Neural progenitor cell (in vitro differentiated cells): Measurements from ENCODE around the gene CIRBP. TPM values are rescaled to one million over a fixed set of nuclear protein-coding genes. Genes with fewer than 3 reads are reported as not detected.

Source experiments
- DNase-seq: peaks from one replicate; pipeline ENCODE4 v3.0.0-alpha.2; 2016; ENCODE audit warnings: low spot score
- H2AFZ ChIP-seq: fragments of 200-600 bp; sonication (generic); replicated peaks from 2 replicates; pipeline ENCODE4 v1.6.1; 2016; ENCODE audit warnings: antibody characterized with exemption
- H3F3A ChIP-seq: fragments of 200-600 bp; sonication (generic); 2 replicates; pipeline ENCODE4 v1.6.1; 2016; ENCODE audit warnings: antibody characterized with exemption, low read depth
- H3K27ac ChIP-seq: fragments of 200-600 bp; sonication (generic); 2 replicates; pipeline ENCODE4 v1.5.1; 2016; ENCODE audit warnings: mild to moderate bottlenecking
- H3K27me3 ChIP-seq: fragments of 200-600 bp; sonication (generic); 2 replicates; pipeline ENCODE4 v1.6.1; 2016; ENCODE audit warnings: mild to moderate bottlenecking, moderate library complexity
- H3K36me3 ChIP-seq: fragments of 200-600 bp; sonication (generic); 2 replicates; pipeline ENCODE4 v1.5.1; 2016
- H3K4me1 ChIP-seq: fragments of 200-600 bp; sonication (generic); 2 replicates; pipeline ENCODE4 v1.6.1; 2016; ENCODE audit warnings: mixed run types
- H3K4me2 ChIP-seq: fragments of 200-600 bp; sonication (generic); 2 replicates; pipeline ENCODE4 v1.6.1; 2016
- H3K4me3 ChIP-seq: fragments of 200-600 bp; sonication (generic); 2 replicates; pipeline ENCODE4 v1.5.1; 2016
- H3K79me2 ChIP-seq: fragments of 200-600 bp; sonication (generic); 2 replicates; pipeline ENCODE4 v1.6.1; 2016; ENCODE audit warnings: low read depth
- H3K9ac ChIP-seq: fragments of 200-600 bp; sonication (generic); 2 replicates; pipeline ENCODE4 v1.6.1; 2016
- H3K9me3 ChIP-seq: fragments of 200-600 bp; sonication (generic); 2 replicates; pipeline ENCODE4 v1.5.1; 2016; ENCODE audit warnings: low read depth
- H4K20me1 ChIP-seq: fragments of 200-600 bp; sonication (generic); 2 replicates; pipeline ENCODE4 v1.6.1; 2016; ENCODE audit warnings: low read depth
- H3K27ac Mint-ChIP-seq: 3 replicates; pipeline ENCODE4 v1.8.0; 2021; ENCODE audit warnings: mixed read lengths
- H3K27me3 Mint-ChIP-seq: 2 replicates; pipeline ENCODE4 v1.8.0; 2022; ENCODE audit warnings: low read depth, mild to moderate bottlenecking, inconsistent platforms, moderate library complexity, mixed read lengths; ENCODE audit not compliant: insufficient read depth
- H3K36me3 Mint-ChIP-seq: 3 replicates; pipeline ENCODE4 v1.8.0; 2021; ENCODE audit warnings: mixed read lengths
- H3K4me1 Mint-ChIP-seq: 3 replicates; pipeline ENCODE4 v1.8.0; 2021; ENCODE audit warnings: mixed read lengths
- H3K4me3 Mint-ChIP-seq: 3 replicates; pipeline ENCODE4 v1.8.0; 2021; ENCODE audit warnings: mild to moderate bottlenecking, moderate library complexity, mixed read lengths
- H3K9me3 Mint-ChIP-seq: 3 replicates; pipeline ENCODE4 v1.8.0; 2020; ENCODE audit warnings: mixed read lengths
- EZH2 ChIP-seq: fragments of 200-600 bp; sonication (generic); IDR thresholded peaks from 2 replicates; pipeline ENCODE4 v1.6.1; 2017; ENCODE audit warnings: antibody characterized with exemption, mild to moderate bottlenecking, moderate library complexity
- EZH2phosphoT487 ChIP-seq: fragments of 200-600 bp; sonication (generic); IDR thresholded peaks from 2 replicates; pipeline ENCODE4 v1.6.1; 2017; ENCODE audit warnings: antibody characterized with exemption
- total RNA-seq: library from RNA; depleted of rRNA; stranded (reverse); fragments of >200 nt; gene quantifications from 2 replicates; pipeline ENCODE4 v1.2.3, GENCODE V29; 2015; ENCODE audit warnings: low replicate concordance
- TF ChIP-seq, protein P1 (sequence below): fragments of 200-600 bp; sonication (generic); IDR thresholded peaks from 2 replicates; pipeline ENCODE4 v1.5.1; 2017; ENCODE audit warnings: antibody characterized with exemption, mild to moderate bottlenecking

Gene CIRBP
- total RNA-seq, 1 donor from 2014 or later: 395 TPM

- DNase-seq: no peak
- Histone ChIP-seq H3K9ac (no peak overlapping the region), H3K4me2 (no peak overlapping the region), H4K20me1 (peaks cover 32% of the 10 kb centered on the region), H3K4me1 (no peaks in the 10 kb centered on the region), H3K27me3 (no peaks in the 10 kb centered on the region), H3K9me3 (no peaks in the 10 kb centered on the region), H3K79me2 (no peaks in the 10 kb centered on the region), H3K36me3 (no peaks in the 10 kb centered on the region), H3F3A (peaks cover 5% of the 10 kb centered on the region), H2AFZ (no peak overlapping the region), H3K4me3 (no peak overlapping the region), H3K27ac (no peak overlapping the region)
- H3K27ac Mint-ChIP-seq: no peak overlapping the region
- H3K4me3 Mint-ChIP-seq: no peak overlapping the region
- H3K9me3 Mint-ChIP-seq: no peaks in the 10 kb centered on the region
- H3K36me3 Mint-ChIP-seq: peaks cover 2% of the 10 kb centered on the region
- H3K27me3 Mint-ChIP-seq: peaks cover 6% of the 10 kb centered on the region
- peaks cover 5% of the 10 kb centered on the region for H3K4me1 Mint-ChIP-seq
- TF ChIP-seq, protein P1, sequence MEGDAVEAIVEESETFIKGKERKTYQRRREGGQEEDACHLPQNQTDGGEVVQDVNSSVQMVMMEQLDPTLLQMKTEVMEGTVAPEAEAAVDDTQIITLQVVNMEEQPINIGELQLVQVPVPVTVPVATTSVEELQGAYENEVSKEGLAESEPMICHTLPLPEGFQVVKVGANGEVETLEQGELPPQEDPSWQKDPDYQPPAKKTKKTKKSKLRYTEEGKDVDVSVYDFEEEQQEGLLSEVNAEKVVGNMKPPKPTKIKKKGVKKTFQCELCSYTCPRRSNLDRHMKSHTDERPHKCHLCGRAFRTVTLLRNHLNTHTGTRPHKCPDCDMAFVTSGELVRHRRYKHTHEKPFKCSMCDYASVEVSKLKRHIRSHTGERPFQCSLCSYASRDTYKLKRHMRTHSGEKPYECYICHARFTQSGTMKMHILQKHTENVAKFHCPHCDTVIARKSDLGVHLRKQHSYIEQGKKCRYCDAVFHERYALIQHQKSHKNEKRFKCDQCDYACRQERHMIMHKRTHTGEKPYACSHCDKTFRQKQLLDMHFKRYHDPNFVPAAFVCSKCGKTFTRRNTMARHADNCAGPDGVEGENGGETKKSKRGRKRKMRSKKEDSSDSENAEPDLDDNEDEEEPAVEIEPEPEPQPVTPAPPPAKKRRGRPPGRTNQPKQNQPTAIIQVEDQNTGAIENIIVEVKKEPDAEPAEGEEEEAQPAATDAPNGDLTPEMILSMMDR: no peak
- no peak for TF ChIP-seq EZH2phosphoT487
- TF ChIP-seq EZH2: no peak
These were observed 41.7 kb upstream of the CIRBP start for GRCh38 chr19:1227304-1228054.

DNA sequence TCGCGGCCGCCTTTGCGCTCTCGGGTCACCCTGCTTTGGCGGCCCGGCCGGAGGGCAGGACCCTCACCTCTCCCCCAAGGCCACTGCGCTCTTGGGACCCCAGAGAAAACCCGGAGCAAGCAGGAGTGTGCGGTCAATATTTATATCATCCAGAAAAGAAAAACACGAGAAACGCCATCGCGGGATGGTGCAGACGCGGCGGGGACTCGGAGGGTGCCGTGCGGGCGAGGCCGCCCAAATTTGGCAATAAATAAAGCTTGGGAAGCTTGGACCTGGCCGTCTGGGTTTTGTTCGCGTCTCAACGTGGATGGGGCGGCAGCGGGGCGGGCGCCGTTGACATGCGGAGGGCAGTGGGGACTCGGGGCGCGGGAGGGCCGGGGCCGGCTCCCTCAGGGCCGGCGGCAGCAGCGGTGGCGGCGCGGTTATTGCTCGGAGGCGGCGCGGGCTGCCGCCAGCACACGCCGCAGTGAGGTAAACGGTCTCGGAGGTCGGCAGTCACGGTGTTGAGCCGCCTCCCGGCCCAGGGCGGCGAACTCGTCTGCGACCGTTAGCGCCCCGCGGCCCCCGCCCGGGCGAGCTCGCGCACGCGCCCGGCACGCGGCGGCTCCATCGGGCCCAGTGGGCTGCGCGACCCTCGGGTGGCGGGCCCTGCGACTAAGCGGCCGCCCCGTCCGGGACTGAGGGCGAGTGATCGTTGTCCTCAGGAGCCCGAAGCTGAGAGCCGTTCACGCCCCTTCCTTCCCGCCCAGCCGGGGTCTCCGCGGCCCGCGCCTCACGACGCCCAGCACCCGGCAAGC, 40.8 kb upstream of the CIRBP start:
- no peaks in the 10 kb centered on the region for H3K36me3 ChIP-seq
- H3K27me3 ChIP-seq: no peaks in the 10 kb centered on the region
- H2AFZ ChIP-seq: no peak overlapping the region
- no peak overlapping the region for H3K4me2 ChIP-seq
- no peak overlapping the region for H3K9ac ChIP-seq
- Mint-ChIP-seq H3K27ac (no peak overlapping the region), H3K36me3 (peaks cover 2% of the 10 kb centered on the region), H3K27me3 (peaks cover 6% of the 10 kb centered on the region), H3K4me1 (peaks cover 7% of the 10 kb centered on the region), H3K4me3 (peak overlapping the region; percentile 30), H3K9me3 (no peaks in the 10 kb centered on the region)
- no peak for DNase-seq
- no peaks in the 10 kb centered on the region for H3K79me2 ChIP-seq
- H3K4me1 ChIP-seq: no peaks in the 10 kb centered on the region
- H3K4me3 ChIP-seq: no peak overlapping the region
- peaks cover 5% of the 10 kb centered on the region for H3F3A ChIP-seq
- H3K9me3 ChIP-seq: no peaks in the 10 kb centered on the region
- H4K20me1 ChIP-seq: peaks cover 25% of the 10 kb centered on the region
- TF ChIP-seq, protein P1: no peak
- no peak for TF ChIP-seq EZH2
- no peak for TF ChIP-seq EZH2phosphoT487
- H3K27ac ChIP-seq: no peak overlapping the region

- H3F3A ChIP-seq: peaks cover 5% of the 10 kb centered on the region
- H3K9me3 ChIP-seq: no peaks in the 10 kb centered on the region
- Mint-ChIP-seq H3K9me3 (no peaks in the 10 kb centered on the region), H3K27me3 (peaks cover 6% of the 10 kb centered on the region), H3K36me3 (peaks cover 2% of the 10 kb centered on the region), H3K4me1 (peaks cover 7% of the 10 kb centered on the region), H3K4me3 (no peak overlapping the region), H3K27ac (no peak overlapping the region)
- TF ChIP-seq, protein P1: no peak
- TF ChIP-seq EZH2 (no peak), EZH2phosphoT487 (no peak)
- no peaks in the 10 kb centered on the region for H3K79me2 ChIP-seq
- H4K20me1 ChIP-seq: peaks cover 22% of the 10 kb centered on the region
- H3K36me3 ChIP-seq: no peaks in the 10 kb centered on the region
- H3K9ac ChIP-seq: no peak overlapping the region
- no peak overlapping the region for H2AFZ ChIP-seq
- H3K4me3 ChIP-seq: no peak overlapping the region
- no peak for DNase-seq
- no peaks in the 10 kb centered on the region for H3K4me1 ChIP-seq
- no peak overlapping the region for H3K4me2 ChIP-seq
- H3K27me3 ChIP-seq: no peaks in the 10 kb centered on the region
- no peak overlapping the region for H3K27ac ChIP-seq
These were observed 39.8 kb upstream of the CIRBP start for GRCh38 chr19:1229056-1229923.
